SK-N-SH treated with all-trans-retinoic acid at 6 μM for 48 hours (cell line): ENCODE results near the gene C1orf159.

Experiments used
- ATAC-seq: fragments of 200-7000 bp; cut with Tn5 transposase; 3 replicates; pipeline ENCODE4 v1.9.1; 2020; ENCODE audit warnings: mild to moderate bottlenecking, moderate library complexity
- ARNTL ChIP-seq: fragments of 450-650 bp; formaldehyde crosslinking; IDR thresholded peaks from 2 replicates; pipeline ENCODE4 v1.5.0; 2020; ENCODE audit warnings: low read depth, mild to moderate bottlenecking, moderate library complexity, borderline replicate concordance
- CSDC2 ChIP-seq: fragments of 250-450 bp; sonication (Bioruptor Pico); IDR thresholded peaks from 2 replicates; pipeline ENCODE4 v1.5.0; 2020; ENCODE audit warnings: mild to moderate bottlenecking, moderate library complexity
- CSRNP3 ChIP-seq: fragments of 250-450 bp; sonication (Bioruptor Pico); IDR thresholded peaks from 2 replicates; pipeline ENCODE4 v1.5.1; 2021; ENCODE audit warnings: mild to moderate bottlenecking, moderate library complexity
- ESRRG ChIP-seq: fragments of 250-450 bp; sonication (Bioruptor Pico); IDR thresholded peaks from 2 replicates; pipeline ENCODE4 v1.6.1; 2021; ENCODE audit warnings: mild to moderate bottlenecking
- GLIS3 ChIP-seq: fragments of 250-450 bp; sonication (Bioruptor Pico); IDR thresholded peaks from 2 replicates; pipeline ENCODE4 v1.5.0; 2020; ENCODE audit warnings: mild to moderate bottlenecking, moderate library complexity
- ISL1 ChIP-seq: fragments of 250-450 bp; sonication (Bioruptor Pico); IDR thresholded peaks from 2 replicates; pipeline ENCODE4 v2.1.2; 2022; ENCODE audit warnings: mild to moderate bottlenecking, moderate library complexity
- PATZ1 ChIP-seq: fragments of 250-450 bp; sonication (Bioruptor Pico); IDR thresholded peaks from 2 replicates; pipeline ENCODE4 v1.8.0; 2020; ENCODE audit warnings: mild to moderate bottlenecking, moderate library complexity, borderline replicate concordance
- POU6F1 ChIP-seq: fragments of 250-450 bp; sonication (Bioruptor Pico); IDR thresholded peaks from 2 replicates; pipeline ENCODE4 v1.8.0; 2021; ENCODE audit warnings: low read depth, mild to moderate bottlenecking, moderate library complexity, borderline replicate concordance
- PPARA ChIP-seq: fragments of 250-450 bp; sonication (Bioruptor Pico); IDR thresholded peaks from 2 replicates; pipeline ENCODE4 v1.5.0; 2020; ENCODE audit warnings: mild to moderate bottlenecking, borderline replicate concordance
- RARB ChIP-seq: fragments of 250-450 bp; sonication (Bioruptor Pico); IDR thresholded peaks from 2 replicates; pipeline ENCODE4 v1.8.0; 2021; ENCODE audit warnings: mild to moderate bottlenecking, moderate library complexity
- SNAI2 ChIP-seq: fragments of 250-450 bp; sonication (Bioruptor Pico); IDR thresholded peaks from 2 replicates; pipeline ENCODE4 v1.5.0; 2020; ENCODE audit warnings: mild to moderate bottlenecking, moderate library complexity
- TCF4 ChIP-seq: fragments of 250-450 bp; sonication (Bioruptor Pico); IDR thresholded peaks from 2 replicates; pipeline ENCODE4 v1.8.0; 2021; ENCODE audit warnings: mild to moderate bottlenecking, moderate library complexity, borderline replicate concordance
- TOX ChIP-seq: fragments of 250-450 bp; sonication (Bioruptor Pico); IDR thresholded peaks from 2 replicates; pipeline ENCODE4 v1.8.0; 2021; ENCODE audit warnings: mild to moderate bottlenecking, moderate library complexity, borderline replicate concordance
- TSHZ2 ChIP-seq: fragments of 250-450 bp; sonication (Bioruptor Pico); IDR thresholded peaks from 2 replicates; pipeline ENCODE4 v1.5.0; 2020; ENCODE audit warnings: mild to moderate bottlenecking, moderate library complexity
- ZC3H10 ChIP-seq: fragments of 250-450 bp; sonication (Bioruptor Pico); IDR thresholded peaks from 2 replicates; pipeline ENCODE4 v1.5.1; 2021; ENCODE audit warnings: mild to moderate bottlenecking, moderate library complexity
- ZFP3 ChIP-seq: fragments of 250-450 bp; sonication (Bioruptor Pico); IDR thresholded peaks from 2 replicates; pipeline ENCODE4 v1.5.0; 2020; ENCODE audit warnings: mild to moderate bottlenecking, moderate library complexity
- ZFP30 ChIP-seq: fragments of 450-650 bp; formaldehyde crosslinking; IDR thresholded peaks from 2 replicates; pipeline ENCODE4 v1.5.0; 2022; ENCODE audit warnings: mild to moderate bottlenecking, moderate library complexity
- ZNF70 ChIP-seq: fragments of 450-650 bp; formaldehyde crosslinking; IDR thresholded peaks from 2 replicates; pipeline ENCODE4 v1.5.0; 2020; ENCODE audit warnings: mild to moderate bottlenecking, moderate library complexity
- ZNF8 ChIP-seq: fragments of 450-650 bp; formaldehyde crosslinking; IDR thresholded peaks from 2 replicates; pipeline ENCODE4 v1.5.0; 2020; ENCODE audit warnings: mild to moderate bottlenecking, moderate library complexity

C1orf159 gene

GRCh38 chr1:1050577-1051052 lies 65.3 kb downstream of the C1orf159 start (continued):
- TF ChIP-seq CSRNP3 (CRISPR knock-in tag) (no peak), PATZ1 (no peak), ZC3H10 (CRISPR knock-in tag) (no peak), TOX (no peak), ZNF8 (no peak)
- TF ChIP-seq, all 23 proteins: peak for 0

- TF ChIP-seq TSHZ2 (no peak), CSDC2 (CRISPR knock-in tag) (no peak), ZNF70 (no peak), ARNTL (CRISPR knock-in tag) (no peak), TCF4 (CRISPR knock-in tag) (no peak), PATZ1 (no peak), ZFP30 (no peak), ESRRG (CRISPR knock-in tag) (no peak), SNAI2 (CRISPR knock-in tag) (no peak), RARB (no peak), ZFP3 (CRISPR knock-in tag) (no peak), GLIS3 (CRISPR knock-in tag) (no peak), ZC3H10 (CRISPR knock-in tag) (no peak), POU6F1 (CRISPR knock-in tag) (no peak), ISL1 (CRISPR knock-in tag) (no peak), PPARA (CRISPR knock-in tag) (no peak)
- ATAC-seq = no peak
Observed at GRCh38 chr1:1049318-1050165, 66.3 kb downstream of the C1orf159 start.

GRCh38 chr1:1048765-1049164 lies 67.1 kb downstream of the C1orf159 start:
- TF ChIP-seq TCF4 (CRISPR knock-in tag) = no peak
- TF ChIP-seq ESRRG (CRISPR knock-in tag) = no peak
- no peak for TF ChIP-seq CSRNP3 (CRISPR knock-in tag)
- no peak for TF ChIP-seq PPARA (CRISPR knock-in tag)
- no peak for TF ChIP-seq ZFP30
- ATAC-seq = no peak
